ENCODE results near the gene CASP6.

CASP6 gene

DNA sequence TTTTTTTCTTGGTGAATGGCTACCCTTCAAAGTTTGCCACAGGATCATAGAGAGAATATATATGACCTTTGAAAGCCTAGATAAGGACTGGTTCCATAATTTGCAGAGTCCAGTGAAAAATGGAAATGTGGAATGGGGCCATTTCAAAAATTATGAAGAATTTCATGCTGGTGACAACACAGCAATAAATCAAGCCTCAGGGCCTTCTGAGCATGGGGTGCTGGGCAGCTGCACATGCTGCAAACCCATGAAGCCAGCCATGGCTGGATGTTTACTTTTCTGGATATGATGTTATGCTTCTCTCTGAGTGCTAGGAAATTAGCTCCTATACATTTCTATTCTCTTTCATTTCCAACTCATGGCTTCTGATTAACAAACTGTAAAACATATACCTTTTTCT, 42.6 kb upstream of the CASP6 start:
- no peak for DNase-seq (ENCODE audit: extremely low read depth, low read depth)
- TF ChIP-seq, protein P1, sequence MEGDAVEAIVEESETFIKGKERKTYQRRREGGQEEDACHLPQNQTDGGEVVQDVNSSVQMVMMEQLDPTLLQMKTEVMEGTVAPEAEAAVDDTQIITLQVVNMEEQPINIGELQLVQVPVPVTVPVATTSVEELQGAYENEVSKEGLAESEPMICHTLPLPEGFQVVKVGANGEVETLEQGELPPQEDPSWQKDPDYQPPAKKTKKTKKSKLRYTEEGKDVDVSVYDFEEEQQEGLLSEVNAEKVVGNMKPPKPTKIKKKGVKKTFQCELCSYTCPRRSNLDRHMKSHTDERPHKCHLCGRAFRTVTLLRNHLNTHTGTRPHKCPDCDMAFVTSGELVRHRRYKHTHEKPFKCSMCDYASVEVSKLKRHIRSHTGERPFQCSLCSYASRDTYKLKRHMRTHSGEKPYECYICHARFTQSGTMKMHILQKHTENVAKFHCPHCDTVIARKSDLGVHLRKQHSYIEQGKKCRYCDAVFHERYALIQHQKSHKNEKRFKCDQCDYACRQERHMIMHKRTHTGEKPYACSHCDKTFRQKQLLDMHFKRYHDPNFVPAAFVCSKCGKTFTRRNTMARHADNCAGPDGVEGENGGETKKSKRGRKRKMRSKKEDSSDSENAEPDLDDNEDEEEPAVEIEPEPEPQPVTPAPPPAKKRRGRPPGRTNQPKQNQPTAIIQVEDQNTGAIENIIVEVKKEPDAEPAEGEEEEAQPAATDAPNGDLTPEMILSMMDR (IDR thresholded peaks at IDR 0.05; ENCODE audit: low read depth, low read length): no peak

DNA sequence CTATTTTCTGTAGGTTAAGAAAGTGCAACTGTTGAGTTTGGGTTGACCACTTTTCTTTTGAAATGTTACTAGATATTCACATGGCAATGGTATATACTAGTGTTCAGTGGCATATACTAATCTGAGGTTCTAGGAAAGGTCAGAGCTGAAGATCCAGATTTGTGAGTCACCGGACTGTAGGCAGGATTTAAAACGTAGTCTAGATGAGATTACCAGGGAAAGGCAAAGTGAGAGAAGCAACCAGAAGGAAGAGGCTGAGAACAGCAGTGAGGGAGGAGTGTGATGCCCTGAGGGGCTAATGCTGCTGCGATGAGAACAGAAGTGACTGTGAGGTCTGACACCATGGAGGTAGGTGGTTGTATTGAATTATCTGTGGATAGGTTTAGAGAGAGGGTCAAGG, 36.3 kb upstream of the CASP6 start:
- TF ChIP-seq, protein P1 (IDR thresholded peaks at IDR 0.05; ENCODE audit: low read depth, low read length): no peak
- no peak for DNase-seq (ENCODE audit: extremely low read depth, low read depth)

DNA sequence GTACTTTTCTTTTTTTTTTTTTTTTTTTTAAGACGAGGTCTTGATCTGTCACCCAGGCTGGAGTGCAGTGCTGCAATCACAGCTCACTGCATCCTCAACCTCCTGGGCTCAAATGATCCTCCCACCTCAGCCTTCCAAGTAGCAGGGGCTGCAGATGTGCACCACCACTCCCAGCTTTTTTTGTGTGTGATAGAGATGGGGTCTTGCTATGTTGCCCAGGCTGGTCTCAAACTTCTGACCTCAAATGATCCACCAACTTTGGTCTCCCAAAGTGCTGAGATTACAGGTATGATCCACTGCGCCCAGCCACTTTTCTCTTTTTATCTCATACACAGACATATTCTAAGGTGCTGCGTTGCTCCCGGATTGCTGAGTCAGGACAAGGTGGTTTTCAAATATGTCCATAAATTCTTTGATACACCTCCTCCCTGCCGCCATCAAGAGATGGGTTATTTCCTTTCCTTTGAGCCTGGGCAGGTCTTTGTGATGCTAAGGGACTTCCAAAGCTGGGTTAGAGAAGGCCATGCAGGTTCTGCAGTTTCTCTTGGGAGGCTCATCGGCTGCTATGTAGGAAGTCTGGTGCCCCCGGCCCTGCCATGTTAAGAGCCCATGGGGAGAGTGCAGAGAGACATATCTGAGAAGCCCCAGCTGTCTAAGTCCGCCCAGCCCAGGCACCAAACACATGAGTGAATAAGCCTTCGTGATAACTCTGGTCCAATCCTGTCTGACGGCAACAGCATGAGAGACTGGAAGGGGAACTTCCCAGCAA, 35.0 kb upstream of the CASP6 start:
- no peak for DNase-seq (ENCODE audit: extremely low read depth, low read depth)
- TF ChIP-seq, protein P1 (IDR thresholded peaks at IDR 0.05; ENCODE audit: low read depth, low read length): no peak

DNA sequence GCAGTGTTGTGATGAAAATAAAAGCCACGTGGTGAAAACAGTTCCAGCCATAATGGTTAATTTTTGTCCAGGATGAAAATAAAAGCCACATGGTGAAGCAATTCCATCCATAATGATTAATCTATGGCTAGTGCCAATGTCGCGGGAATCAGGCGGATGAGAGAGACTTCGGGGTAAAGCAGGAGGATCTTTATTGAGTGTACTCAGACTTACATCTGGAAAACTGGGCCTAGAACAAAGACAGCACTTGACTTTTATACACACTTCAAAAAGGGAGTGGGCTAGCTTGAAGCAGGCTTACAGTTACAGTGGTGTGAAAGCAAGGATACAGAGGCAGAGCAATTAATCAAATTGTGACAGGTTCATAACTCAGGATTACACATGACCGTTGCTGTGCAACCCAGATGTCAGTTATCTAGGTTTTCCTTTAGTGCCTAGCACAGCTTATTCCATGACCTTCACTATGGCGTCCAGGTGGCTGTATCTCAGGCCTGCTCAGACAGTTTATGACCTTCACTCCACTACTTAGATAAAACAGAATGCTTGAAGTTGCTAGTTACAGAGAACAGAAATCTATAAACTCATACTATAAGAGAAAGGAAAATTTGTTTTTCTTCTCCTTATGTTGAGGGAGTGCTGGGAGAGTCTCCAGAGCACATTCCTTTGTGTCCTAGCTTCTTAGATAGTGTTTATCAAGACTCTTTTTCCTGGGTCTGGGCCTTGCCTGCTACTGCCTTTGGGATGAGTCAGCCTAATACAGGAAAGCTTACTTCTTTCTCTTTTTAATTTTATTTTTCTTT, 32.5 kb upstream of the CASP6 start:
- DNase-seq (ENCODE audit: extremely low read depth, low read depth): no peak
- TF ChIP-seq, protein P1 (IDR thresholded peaks at IDR 0.05; ENCODE audit: low read depth, low read length): no peak

DNA sequence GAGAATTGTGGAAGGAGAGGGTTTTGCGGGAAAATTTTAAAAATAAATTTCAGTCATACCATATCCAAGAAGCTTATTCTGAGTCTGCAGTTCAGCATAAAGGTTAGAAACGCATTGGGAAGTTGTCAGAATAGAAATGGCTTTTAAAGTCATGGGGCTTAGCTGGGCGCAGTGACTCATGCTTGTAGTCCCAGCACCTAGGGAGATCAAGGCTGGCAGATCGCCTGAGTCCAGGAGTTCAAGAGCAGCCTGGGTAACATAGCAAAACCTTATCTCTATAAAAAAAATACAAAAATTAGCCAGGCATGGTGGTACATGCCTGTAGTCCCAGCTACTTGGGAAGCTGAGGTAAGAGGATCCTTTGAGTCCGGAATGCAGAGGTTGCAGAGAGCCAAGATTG, 30.5 kb upstream of the CASP6 start:
- DNase-seq (ENCODE audit: extremely low read depth, low read depth): no peak
- TF ChIP-seq, protein P1 (IDR thresholded peaks at IDR 0.05; ENCODE audit: low read depth, low read length): no peak

DNA sequence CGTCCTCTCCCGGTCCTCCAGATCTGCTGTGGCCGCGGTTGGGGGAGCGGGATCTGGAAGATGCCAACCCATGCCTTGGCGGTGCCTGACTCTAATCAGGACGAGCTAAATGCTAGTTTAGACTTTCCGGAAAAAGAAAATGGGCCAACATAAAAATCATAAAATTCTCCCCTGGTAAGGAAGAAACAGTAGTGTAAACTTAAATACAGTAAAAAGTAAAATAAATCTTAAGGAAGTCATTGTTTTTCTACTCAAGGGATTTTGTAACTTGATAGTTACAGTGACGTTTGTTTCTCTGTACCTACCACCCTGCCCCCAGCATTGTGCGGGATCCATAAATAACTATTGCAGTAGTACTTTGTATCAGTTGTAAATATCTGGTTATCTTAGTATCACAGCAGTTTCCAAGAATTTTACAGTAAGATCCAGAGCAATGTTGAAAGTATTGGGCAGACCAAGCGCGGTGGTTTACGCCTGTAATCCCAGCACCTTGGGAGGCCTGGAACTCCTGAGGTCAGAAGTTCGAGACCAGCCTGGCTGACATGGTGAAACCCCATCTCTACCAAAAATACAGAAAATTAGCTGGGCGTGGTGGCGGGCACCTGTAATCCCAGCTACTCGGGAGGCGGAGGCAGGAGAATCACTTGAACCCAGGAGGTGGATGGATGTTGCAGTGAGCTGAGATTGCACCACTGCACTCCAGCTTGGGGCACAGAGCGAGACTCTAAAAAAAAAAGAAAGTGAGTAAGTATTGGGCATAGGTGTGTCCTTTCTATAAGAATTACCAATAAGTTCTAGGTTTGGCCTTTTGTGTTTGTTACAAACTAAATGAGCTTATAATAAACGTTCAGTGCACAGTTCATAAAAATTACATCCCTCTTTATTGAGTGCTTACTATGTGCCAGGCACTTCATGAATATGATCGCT, 27.6 kb upstream of the CASP6 start:
- DNase-seq (ENCODE audit: extremely low read depth, low read depth): no peak
- TF ChIP-seq, protein P1 (IDR thresholded peaks at IDR 0.05; ENCODE audit: low read depth, low read length): no peak
